KOPT-K1 (cell line): ENCODE data around the gene KRT17.
"Not testable (repeated sequence)": the region's sequence is repeated elsewhere in the genome, so short reads cannot be mapped to it uniquely, and the experiment has no call there.

ENCODE experiments used
- H3K27ac ChIP-seq: fragments of 200-600 bp; sonication (generic); 2 replicates; pipeline ENCODE4 v1.5.1; 2016; ENCODE audit warnings: antibody characterized with exemption, mild to moderate bottlenecking, low read depth, low read length; ENCODE audit not compliant: poor library complexity, severe bottlenecking
- H3K36me3 ChIP-seq: fragments of 200-600 bp; sonication (generic); 2 replicates; pipeline ENCODE4 v1.5.1; 2017; ENCODE audit warnings: antibody characterized with exemption, mild to moderate bottlenecking, low read length, moderate library complexity; ENCODE audit not compliant: insufficient read depth
- H3K9me3 ChIP-seq: fragments of 200-600 bp; sonication (generic); 2 replicates; pipeline ENCODE4 v1.5.1; 2017; ENCODE audit warnings: antibody characterized with exemption, low read length, mild to moderate bottlenecking; ENCODE audit not compliant: insufficient read depth, poor library complexity, severe bottlenecking

KRT17 gene

GRCh38 chr17:41583137-41584127 lies 40.9 kb downstream of the KRT17 start:
- Histone ChIP-seq H3K9me3 (no peaks in the 10 kb centered on the region), H3K36me3 (no peaks in the 10 kb centered on the region), H3K27ac (no peak overlapping the region)

GRCh38 chr17:41582061-41582968 lies 42.1 kb downstream of the KRT17 start:
- H3K36me3 ChIP-seq, H3K27ac ChIP-seq, H3K9me3 ChIP-seq: not testable (repeated sequence)

DNA sequence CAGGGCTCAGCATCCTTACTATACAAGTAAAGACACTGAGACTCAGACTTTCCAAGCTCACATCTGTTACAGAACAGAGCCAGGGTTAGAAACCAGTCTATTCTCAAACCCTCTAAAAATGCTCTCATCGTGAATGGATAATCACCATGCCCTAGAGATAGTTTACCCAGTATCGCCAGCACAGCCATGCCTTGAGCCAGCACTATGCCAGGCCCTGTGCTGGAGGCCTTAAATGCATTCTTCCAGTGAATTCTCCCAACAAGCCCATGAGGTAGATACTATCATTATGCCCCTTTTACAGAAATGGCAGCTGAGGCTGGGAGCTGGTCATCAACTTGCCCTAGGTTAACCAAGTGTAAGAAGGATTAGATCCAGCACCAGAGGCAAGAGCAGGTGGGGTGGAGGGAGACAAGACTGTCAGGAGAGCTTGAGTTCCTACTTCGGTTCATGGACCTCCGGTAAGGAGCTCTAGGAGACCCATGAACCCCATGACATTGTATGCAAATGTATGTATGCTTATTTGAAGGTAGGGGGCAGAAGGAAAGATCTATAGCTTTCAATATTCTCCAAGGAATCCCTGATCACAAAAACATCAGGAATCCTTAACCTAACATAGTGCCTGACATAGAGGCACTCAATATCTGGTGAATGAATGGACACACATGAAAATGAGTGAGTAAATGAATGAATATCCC lies 42.9 kb downstream of the KRT17 start:
- H3K27ac ChIP-seq = no peak overlapping the region
- H3K36me3 ChIP-seq = no peaks in the 10 kb centered on the region
- H3K9me3 ChIP-seq = no peaks in the 10 kb centered on the region

GRCh38 chr17:41580687-41581365 lies 43.5 kb downstream of the KRT17 start:
- H3K9me3 ChIP-seq = no peaks in the 10 kb centered on the region
- H3K27ac ChIP-seq = no peak overlapping the region

DNA sequence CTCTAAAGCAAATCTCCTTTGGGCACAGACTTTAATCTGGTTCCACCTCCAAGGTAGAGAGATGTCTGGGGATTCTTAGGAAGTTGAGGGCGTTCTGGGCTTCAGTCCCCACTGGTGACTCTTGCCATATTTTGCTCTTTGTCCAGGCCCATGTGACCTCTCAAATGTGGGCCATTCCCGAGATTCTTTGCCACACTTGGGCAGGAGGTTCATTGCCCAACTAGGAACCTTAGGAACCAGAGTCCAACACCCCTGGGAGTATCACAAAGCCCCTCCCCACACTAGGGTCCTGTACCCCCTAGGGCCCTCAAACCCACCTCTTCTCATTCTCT lies 44.2 kb downstream of the KRT17 start:
- Histone ChIP-seq H3K27ac (no peak overlapping the region), H3K36me3 (no peaks in the 10 kb centered on the region), H3K9me3 (no peaks in the 10 kb centered on the region)

More at GRCh38 chr17:41580687-41581365, 43.5 kb downstream of the KRT17 start:
- no peaks in the 10 kb centered on the region for H3K36me3 ChIP-seq

DNA sequence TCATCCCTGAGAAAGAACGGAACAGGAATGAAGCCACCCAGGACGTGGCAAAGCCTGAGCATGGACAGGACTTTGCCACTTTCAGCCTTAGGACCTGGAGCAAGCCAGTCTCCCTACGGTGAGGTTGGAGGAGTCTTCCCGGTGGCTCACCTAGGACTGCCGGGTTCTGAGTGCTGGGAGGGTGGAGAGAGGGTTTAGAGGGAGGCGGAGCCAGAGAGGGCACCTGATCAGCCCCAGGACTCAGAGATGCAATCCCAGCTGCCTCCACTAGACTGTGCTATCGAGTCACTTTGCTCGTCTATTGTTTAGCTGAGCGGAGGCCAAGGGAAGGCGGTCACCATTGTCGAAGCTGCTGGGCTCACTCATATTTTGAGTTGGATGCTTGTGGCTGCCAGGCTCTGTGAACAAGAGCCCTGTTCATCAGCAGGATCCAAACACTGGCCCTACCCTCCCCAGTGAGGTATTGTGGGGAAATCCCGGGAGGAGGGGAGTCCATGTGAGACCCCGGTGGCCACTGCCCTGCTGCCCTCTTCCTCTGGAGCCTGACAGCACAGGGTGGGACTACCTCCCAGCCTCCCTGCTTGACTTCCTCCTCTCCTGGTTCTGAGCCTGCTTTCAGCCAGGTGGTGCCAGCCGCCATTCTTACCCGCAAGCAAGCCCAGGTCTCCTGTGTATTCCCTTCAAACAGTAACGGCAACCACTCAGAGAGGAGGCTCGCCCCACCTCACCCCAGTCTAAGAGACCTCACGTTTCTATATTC lies 44.7 kb downstream of the KRT17 start:
- H3K36me3 ChIP-seq = no peaks in the 10 kb centered on the region
- H3K27ac ChIP-seq = no peak overlapping the region
- H3K9me3 ChIP-seq = no peaks in the 10 kb centered on the region

DNA sequence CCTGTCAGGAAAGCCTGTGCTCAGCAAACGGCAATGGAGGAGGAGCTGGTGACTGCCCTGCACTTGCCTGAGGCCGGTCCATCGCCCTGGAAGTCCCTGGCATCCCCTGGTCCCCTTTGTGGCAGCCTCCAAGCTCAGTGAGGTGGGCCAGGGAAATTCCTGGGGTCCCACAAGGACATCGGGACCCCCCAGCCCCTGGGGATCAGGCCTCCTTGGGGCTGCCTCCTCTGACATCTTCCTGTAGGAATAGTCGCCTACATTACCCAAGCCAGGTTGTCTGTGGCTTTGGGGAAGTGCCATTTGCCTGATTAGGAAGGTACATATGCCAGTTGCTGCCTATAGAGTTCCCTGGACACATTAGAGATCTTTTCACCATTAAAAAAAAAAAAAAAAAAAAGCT lies 45.4 kb downstream of the KRT17 start:
- Histone ChIP-seq H3K36me3 (no peaks in the 10 kb centered on the region), H3K9me3 (no peaks in the 10 kb centered on the region), H3K27ac (no peak overlapping the region)

- Histone ChIP-seq H3K36me3 (no peaks in the 10 kb centered on the region), H3K9me3 (no peaks in the 10 kb centered on the region), H3K27ac (no peak overlapping the region)
Measured at GRCh38 chr17:41578538-41578937, 45.8 kb downstream of the KRT17 start.

GRCh38 chr17:41576740-41577139 lies 47.6 kb downstream of the KRT17 start:
- H3K27ac ChIP-seq, H3K9me3 ChIP-seq, H3K36me3 ChIP-seq: not testable (repeated sequence)

DNA sequence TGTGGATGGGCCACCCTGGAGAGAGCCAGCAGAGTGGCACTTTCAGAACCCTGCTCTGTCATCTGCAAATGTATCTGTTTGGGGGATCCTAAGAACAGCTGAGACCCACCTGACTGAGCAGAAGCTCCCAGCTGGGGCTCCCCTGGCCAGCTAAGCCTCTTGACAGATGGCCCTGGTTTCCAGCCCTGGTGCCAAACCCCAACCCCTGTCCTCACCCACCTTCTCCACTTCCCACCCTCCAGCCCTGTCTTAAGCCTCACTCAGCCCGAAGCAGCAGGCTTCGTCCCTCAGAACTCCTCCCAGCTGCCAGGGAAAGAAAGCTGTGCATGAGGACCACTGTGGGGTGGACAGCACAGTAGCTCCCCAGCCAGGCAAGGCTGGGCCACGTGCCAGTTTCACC lies 49.0 kb downstream of the KRT17 start:
- no peak overlapping the region for H3K27ac ChIP-seq
- H3K36me3 ChIP-seq = no peaks in the 10 kb centered on the region

GRCh38 chr17:41571561-41572434 lies 52.6 kb downstream of the KRT17 start, which contains the start of gene KRT9:
Gene KRT9, minus strand, starts transcription at chr17:41572059. Its CDS starts 67 bp downstream, at chr17:41571992.
- no peak within 1 kb of the TSS for H3K27ac ChIP-seq
- H3K9me3 ChIP-seq = no peaks in the 10 kb centered on the region
- H3K36me3 ChIP-seq = no peaks in the 10 kb centered on the region

More for the DNA sequence above, 49.0 kb downstream of the KRT17 start:
- no peaks in the 10 kb centered on the region for H3K9me3 ChIP-seq
